ENCODE results near the gene P2RY10.

Gene P2RY10

DNA sequence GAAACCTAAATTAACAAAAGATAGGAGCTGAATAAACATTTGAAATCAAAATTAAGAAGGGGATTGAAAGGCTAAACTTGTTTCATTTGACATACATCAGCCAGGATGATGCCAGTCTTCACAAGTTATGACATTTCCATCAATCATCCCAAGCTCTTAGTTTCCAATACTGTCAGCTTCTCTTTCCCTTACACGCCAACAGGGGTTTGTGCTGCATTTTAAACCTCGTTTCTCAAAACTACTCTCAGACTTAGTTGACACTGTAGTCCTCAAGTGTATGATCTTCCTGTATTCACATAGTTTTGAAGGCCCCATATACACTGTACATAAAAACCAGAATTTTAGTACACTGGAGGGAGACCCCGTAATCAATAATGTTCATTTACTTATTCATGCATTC lies 840 bp upstream of the P2RY10 start:
- H3K27ac ChIP-seq = no peak overlapping the region
- no peaks in the 10 kb centered on the region for H3K36me3 ChIP-seq (replicated peaks)
- H3K27me3 ChIP-seq (replicated peaks) = no peaks in the 10 kb centered on the region
- no peak overlapping the region for H3K4me3 ChIP-seq (ENCODE audit: low read depth, low read length)
- no peak for DNase-seq
- TF ChIP-seq CTCF (IDR thresholded peaks at IDR 0.05; ENCODE audit: low read depth, low read length, missing control alignments) = no peak
- in situ Hi-C loops (cut with HindIII; ENCODE audit: low pct_ligation_motif_present, low sequenced_read_pairs) = no loop called here

DNA sequence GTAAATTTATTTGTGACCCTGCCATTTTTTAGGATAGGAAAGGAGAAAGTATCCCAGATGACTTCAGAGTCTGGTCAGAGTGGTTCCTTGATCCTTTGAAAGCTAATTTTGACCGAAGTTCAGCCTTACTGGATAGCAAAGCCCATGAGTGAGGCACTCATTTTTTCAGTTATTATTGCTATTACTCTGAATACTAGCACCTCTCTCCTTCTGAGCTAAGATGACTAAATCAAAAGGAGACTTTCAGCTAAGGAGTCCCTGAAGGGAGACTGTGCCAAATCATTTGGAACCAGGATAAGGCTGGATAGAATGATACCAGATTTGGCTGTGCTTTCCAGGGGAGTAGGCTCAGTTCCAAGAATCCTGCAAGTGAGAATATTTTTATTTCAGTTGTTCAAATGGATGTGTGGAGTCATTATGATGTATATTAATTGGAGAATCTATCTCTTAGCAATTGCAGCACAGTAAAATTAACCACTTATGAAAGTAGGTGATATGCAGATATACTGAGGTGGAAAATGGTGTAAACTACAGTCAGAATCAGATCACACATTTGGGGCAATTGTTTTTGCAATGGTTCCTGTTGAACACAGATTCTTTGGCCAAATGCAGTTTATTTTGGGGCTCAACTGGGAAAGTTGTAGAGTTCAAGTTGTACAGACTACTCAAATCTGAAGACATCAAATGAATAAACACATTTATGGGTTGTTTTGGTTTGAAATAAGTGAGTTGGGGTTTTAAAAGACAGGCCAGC lies 1.2 kb downstream of the P2RY10 start:
- Histone ChIP-seq H3K36me3 (replicated peaks) (no peaks in the 10 kb centered on the region), H3K27me3 (replicated peaks) (no peaks in the 10 kb centered on the region), H3K27ac (no peak overlapping the region), H3K4me3 (ENCODE audit: low read depth, low read length) (no peak overlapping the region)
- in situ Hi-C loops (cut with HindIII; ENCODE audit: low pct_ligation_motif_present, low sequenced_read_pairs) = no loop called here
- TF ChIP-seq CTCF (IDR thresholded peaks at IDR 0.05; ENCODE audit: low read depth, low read length, missing control alignments) = no peak
- DNase-seq = no peak

GRCh38 chrX:78950009-78950835 lies 5.0 kb downstream of the P2RY10 start:
- H3K4me3 ChIP-seq (ENCODE audit: low read depth, low read length) = no peak overlapping the region
- H3K27ac ChIP-seq = no peak overlapping the region
- H3K36me3 ChIP-seq (replicated peaks) = no peaks in the 10 kb centered on the region
- no peaks in the 10 kb centered on the region for H3K27me3 ChIP-seq (replicated peaks)
- no peak for TF ChIP-seq CTCF (IDR thresholded peaks at IDR 0.05; ENCODE audit: low read depth, low read length, missing control alignments)
- in situ Hi-C loops (cut with HindIII; ENCODE audit: low pct_ligation_motif_present, low sequenced_read_pairs) = no loop called here
- no peak for DNase-seq

GRCh38 chrX:78957049-78957767 lies 12.0 kb downstream of the P2RY10 start:
- Histone ChIP-seq H3K4me3 (ENCODE audit: low read depth, low read length) (no peak overlapping the region), H3K36me3 (replicated peaks) (no peaks in the 10 kb centered on the region), H3K27me3 (replicated peaks) (no peaks in the 10 kb centered on the region), H3K27ac (no peak overlapping the region)
- no peak for TF ChIP-seq CTCF (IDR thresholded peaks at IDR 0.05; ENCODE audit: low read depth, low read length, missing control alignments)
- in situ Hi-C loops (cut with HindIII; ENCODE audit: low pct_ligation_motif_present, low sequenced_read_pairs) = no loop called here
- no peak for DNase-seq

DNA sequence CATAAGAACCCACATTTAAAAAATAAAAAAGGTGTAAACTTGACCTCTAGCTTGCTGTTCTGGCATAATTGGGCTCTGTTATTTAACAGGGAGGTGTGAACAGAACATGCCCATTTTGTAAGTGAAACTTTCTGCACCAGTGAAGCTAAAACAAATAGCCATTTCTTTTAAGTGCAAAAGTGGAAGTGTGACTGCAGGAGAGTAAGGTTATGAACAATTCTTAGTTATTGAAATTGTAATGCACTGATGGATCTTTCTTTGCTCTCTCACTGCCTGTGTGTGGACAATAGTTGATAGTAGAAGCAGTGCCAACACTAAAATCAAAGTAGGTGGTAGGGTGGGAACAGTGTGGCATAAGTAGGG lies 12.6 kb downstream of the P2RY10 start:
- H3K27me3 ChIP-seq (replicated peaks) = no peaks in the 10 kb centered on the region
- no peaks in the 10 kb centered on the region for H3K36me3 ChIP-seq (replicated peaks)
- no peak overlapping the region for H3K4me3 ChIP-seq (ENCODE audit: low read depth, low read length)
- H3K27ac ChIP-seq = no peak overlapping the region
- DNase-seq = no peak
- in situ Hi-C loops (cut with HindIII; ENCODE audit: low pct_ligation_motif_present, low sequenced_read_pairs) = no loop called here
- no peak for TF ChIP-seq CTCF (IDR thresholded peaks at IDR 0.05; ENCODE audit: low read depth, low read length, missing control alignments)

All from brain microvascular endothelial cell (primary cell).